ENCODE measurements around the gene SFTPA2.
"Not testable (repeated sequence)": the region's sequence is repeated elsewhere in the genome, so short reads cannot be mapped to it uniquely, and the experiment has no call there.

GRCh38 chr10:79540930-79541329 lies 19.3 kb downstream of the SFTPA2 start:
- TF ChIP-seq HMGXB4 (CRISPR knock-in tag; IDR thresholded peaks at IDR 0.05); IRF2 (CRISPR knock-in tag; IDR thresholded peaks at IDR 0.05; ENCODE audit: borderline replicate concordance, low read depth); ELF4 (CRISPR knock-in tag; IDR thresholded peaks at IDR 0.05; ENCODE audit: low read depth); CTCF (IDR thresholded peaks at IDR 0.05): not testable (repeated sequence)
